BE2C (cell line): ENCODE results near the gene POR.

ENCODE experiments used
- DNase-seq: peaks from one replicate; pipeline ENCODE4 v3.0.0-alpha.2; 2020
- H3K27me3 ChIP-seq: fragments of 250-450 bp; sonication (Bioruptor Pico); 2 replicates; pipeline ENCODE4 v1.5.1; 2020; ENCODE audit warnings: mild to moderate bottlenecking
- H3K36me3 ChIP-seq: fragments of 250-450 bp; sonication (Bioruptor Pico); 2 replicates; pipeline ENCODE4 v1.5.1; 2020; ENCODE audit warnings: mild to moderate bottlenecking
- H3K4me1 ChIP-seq: fragments of 250-450 bp; sonication (Bioruptor Pico); 2 replicates; pipeline ENCODE4 v1.5.1; 2020
- H3K4me3 ChIP-seq: 2 replicates; pipeline ENCODE4 v1.5.1; 2011; ENCODE audit warnings: low read depth, low read length
- H3K9me3 ChIP-seq: fragments of 250-450 bp; sonication (Bioruptor Pico); 2 replicates; pipeline ENCODE4 v1.5.1; 2020
- TF ChIP-seq, protein P1 (sequence below): IDR thresholded peaks from 2 replicates; pipeline ENCODE4 v1.5.1; 2012; ENCODE audit warnings: mild to moderate bottlenecking, low read depth, low read length

Gene POR

DNA sequence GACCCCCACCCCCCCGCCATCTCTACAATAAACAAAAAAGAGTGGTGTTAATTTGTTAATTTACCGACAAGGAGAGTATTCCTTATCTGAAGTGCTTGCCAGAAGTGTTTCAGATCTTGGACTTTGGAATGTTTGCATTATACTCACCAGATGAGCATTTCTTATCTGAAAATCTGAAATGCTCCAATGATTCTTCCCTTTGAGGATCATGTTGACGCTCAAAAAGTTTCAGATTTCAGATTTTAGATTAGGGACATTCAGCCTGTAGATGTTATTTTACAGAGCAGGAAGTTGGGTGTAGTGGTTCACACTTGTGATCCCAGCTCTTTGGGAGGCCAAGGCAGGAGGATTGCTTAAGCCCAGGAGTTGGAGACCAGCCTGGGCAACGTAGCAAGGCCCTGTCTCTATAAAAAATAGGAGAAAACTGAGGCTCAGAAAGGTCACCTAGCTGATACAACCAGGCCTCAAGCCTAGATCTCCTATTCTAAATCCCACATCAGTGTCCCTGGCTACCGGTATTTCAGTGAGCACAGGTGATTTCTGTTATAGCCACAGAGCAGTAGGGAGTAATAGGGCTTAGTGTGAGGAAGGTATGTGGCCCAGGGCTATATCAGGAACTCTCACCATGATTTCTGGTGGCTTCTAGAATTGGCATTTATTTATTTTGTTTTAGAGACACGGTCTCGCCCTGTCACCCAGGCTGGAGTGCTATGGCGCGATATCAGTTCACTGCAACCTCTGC lies 44.0 kb downstream of the POR start:
- no peaks in the 10 kb centered on the region for H3K9me3 ChIP-seq
- no peak overlapping the region for H3K4me3 ChIP-seq
- TF ChIP-seq, protein P1, sequence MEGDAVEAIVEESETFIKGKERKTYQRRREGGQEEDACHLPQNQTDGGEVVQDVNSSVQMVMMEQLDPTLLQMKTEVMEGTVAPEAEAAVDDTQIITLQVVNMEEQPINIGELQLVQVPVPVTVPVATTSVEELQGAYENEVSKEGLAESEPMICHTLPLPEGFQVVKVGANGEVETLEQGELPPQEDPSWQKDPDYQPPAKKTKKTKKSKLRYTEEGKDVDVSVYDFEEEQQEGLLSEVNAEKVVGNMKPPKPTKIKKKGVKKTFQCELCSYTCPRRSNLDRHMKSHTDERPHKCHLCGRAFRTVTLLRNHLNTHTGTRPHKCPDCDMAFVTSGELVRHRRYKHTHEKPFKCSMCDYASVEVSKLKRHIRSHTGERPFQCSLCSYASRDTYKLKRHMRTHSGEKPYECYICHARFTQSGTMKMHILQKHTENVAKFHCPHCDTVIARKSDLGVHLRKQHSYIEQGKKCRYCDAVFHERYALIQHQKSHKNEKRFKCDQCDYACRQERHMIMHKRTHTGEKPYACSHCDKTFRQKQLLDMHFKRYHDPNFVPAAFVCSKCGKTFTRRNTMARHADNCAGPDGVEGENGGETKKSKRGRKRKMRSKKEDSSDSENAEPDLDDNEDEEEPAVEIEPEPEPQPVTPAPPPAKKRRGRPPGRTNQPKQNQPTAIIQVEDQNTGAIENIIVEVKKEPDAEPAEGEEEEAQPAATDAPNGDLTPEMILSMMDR: no peak
- no peaks in the 10 kb centered on the region for H3K27me3 ChIP-seq
- DNase-seq: no peak
- H3K4me1 ChIP-seq: peaks cover 9% of the 10 kb centered on the region
- peaks cover 7% of the 10 kb centered on the region; the same call in 1 of the 2 replicates for H3K36me3 ChIP-seq

DNA sequence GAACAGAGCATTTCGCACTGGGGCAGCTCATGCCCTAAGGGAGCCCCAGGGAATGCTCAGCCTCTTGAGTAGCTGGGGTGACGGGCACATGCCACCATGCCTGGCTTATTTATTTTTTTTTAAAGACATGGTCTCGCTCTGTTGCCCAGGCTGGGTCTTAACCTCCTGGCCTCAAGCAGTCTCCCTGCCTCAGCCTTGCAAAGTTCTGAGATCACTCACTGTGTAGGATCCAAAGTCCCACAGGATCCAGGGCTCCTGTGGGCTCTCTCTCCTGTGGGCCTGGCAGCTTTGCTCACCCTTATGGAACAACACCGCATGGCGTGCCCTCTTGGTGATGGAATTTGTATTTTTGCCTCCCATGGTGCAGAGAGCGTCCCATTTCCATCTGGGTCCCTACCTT lies 45.4 kb downstream of the POR start:
- H3K36me3 ChIP-seq: peaks cover 7% of the 10 kb centered on the region; the same call in 1 of the 2 replicates
- peaks cover 11% of the 10 kb centered on the region for H3K4me1 ChIP-seq
- H3K27me3 ChIP-seq: no peaks in the 10 kb centered on the region
- no peak for DNase-seq
- TF ChIP-seq, protein P1: no peak
- H3K4me3 ChIP-seq: no peak overlapping the region
- H3K9me3 ChIP-seq: no peaks in the 10 kb centered on the region

DNA sequence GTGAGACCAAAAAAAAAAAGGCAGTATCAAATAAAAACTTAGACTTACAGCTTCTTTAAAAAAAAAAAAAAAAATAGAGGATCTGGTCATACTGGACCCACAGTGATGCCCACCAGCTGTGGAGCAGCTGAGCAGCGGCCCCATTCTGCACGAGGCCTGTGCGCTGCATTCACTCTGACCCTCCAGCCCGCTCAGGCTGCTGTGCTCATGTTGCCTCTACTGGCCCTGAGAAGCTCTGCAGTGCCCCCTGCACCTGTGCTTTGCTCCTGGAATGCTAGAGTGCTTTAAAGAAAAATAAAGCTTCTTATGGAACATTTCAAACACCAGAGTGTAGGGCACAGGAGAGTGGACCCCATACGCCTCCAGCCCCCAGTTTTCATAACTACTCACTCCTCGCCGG lies 46.3 kb downstream of the POR start:
- TF ChIP-seq, protein P1: peak; percentile 32
- Histone ChIP-seq H3K9me3 (no peaks in the 10 kb centered on the region), H3K36me3 (peaks cover 7% of the 10 kb centered on the region; the same call in 1 of the 2 replicates), H3K4me1 (peaks cover 16% of the 10 kb centered on the region), H3K27me3 (no peaks in the 10 kb centered on the region), H3K4me3 (no peak overlapping the region)
- DNase-seq: no peak

DNA sequence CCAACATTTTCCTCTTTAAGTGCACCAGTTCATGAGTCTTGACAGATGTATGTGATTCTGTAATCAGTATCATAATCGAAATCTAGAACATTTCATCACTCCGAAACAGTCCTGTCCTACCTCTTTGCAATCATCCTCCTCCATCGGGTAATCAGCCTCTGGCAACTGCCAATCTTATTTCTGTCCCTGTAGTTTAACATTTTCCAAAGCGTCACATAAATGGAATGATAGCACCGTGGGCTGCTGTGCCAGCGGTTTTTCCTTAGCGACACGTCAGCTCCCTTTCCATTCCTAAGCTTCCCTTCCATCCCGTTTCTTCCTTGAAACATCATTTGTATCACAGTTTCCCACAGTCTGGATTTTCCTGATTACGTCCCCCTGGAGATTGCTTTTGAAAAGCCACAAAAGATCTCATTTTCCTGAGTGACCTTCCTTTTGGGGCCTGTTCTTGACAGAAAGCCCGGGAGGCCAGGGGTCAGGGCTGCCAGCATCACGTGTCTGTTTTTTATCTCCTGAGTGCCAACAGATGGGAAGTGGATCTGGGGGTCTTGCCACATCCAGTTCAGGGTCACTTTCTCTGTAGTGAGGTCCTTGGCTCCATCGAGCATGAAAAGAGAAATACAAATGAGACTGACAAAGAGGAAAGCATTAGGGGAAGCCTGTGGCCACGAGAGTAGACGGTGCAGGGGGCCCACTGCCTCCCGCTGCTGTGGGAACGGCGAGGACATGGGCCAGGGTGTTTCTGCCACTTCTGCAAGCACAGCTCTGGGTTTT lies 47.8 kb downstream of the POR start:
- Histone ChIP-seq H3K9me3 (no peaks in the 10 kb centered on the region), H3K27me3 (no peaks in the 10 kb centered on the region), H3K4me3 (no peak overlapping the region), H3K4me1 (peaks cover 26% of the 10 kb centered on the region), H3K36me3 (peaks cover 5% of the 10 kb centered on the region)
- no peak for DNase-seq
- TF ChIP-seq, protein P1: no peak

DNA sequence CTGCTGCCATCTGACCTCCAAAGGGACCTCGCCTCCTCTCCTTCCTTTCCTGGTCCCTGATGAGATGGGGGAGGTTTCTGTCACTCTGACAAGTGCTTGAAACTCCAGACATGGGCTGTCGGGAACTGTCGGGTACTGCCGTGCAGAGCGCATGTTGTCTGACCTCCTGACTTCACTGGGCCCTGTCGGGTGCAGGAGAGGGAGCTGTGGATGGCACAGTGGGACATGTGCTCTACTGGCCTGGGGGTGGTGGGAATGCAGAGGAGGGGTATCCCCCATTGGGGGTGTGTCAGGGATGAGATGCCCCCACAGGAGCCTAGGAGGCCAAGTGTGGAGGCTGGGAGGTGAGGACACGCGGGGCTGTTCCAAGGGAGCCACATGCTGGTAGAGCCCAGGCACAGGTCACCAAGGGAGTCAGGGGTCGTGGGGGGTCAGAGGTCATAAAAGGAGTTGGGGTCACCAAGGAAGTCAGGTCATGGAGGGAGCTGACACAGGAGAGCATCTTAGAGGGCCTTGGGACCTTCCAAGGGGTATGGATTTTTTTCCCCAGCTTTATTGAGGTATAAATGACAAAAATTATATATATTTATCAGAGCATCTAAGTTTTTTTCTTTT lies 48.5 kb downstream of the POR start:
- DNase-seq: no peak
- TF ChIP-seq, protein P1: no peak
- H3K4me3 ChIP-seq: no peak overlapping the region
- H3K36me3 ChIP-seq: peaks cover 7% of the 10 kb centered on the region
- H3K4me1 ChIP-seq: peaks cover 26% of the 10 kb centered on the region
- no peaks in the 10 kb centered on the region for H3K9me3 ChIP-seq
- no peaks in the 10 kb centered on the region for H3K27me3 ChIP-seq

DNA sequence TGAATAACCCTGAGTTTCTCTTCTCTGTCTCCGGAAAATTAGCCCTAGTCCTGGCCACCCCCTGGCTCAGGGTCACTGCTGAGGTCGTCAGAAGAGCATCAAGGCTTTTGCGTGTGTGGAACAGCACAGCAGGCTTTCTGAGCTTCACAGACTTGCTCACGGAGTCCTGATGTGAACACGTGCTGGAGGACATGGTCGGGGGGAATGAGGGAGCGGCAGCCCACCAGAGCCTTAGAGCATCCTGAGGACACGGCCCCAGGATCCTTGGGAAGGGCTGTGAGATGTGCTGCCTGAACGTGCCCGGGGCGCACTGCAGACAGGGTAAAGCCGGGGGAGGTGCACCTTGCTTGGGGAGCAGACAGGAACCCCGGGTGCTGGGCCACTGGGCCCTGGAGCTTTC lies 50.7 kb downstream of the POR start:
- no peak for DNase-seq
- no peak overlapping the region for H3K4me3 ChIP-seq
- H3K4me1 ChIP-seq: peaks cover 31% of the 10 kb centered on the region
- H3K36me3 ChIP-seq: peaks cover 3% of the 10 kb centered on the region
- H3K9me3 ChIP-seq: no peaks in the 10 kb centered on the region
- TF ChIP-seq, protein P1: no peak
- no peaks in the 10 kb centered on the region for H3K27me3 ChIP-seq
